Measurements from ENCODE around the gene POLR3GL.

The POLR3GL gene

GRCh38 chr1:145957443-145958319, 6.8 kb upstream of the POLR3GL start, which contains the start of gene LIX1L:
LIX1L (minus strand) TSS chr1:145958017; CDS start chr1:145957927, 90 bp downstream.
- TF ChIP-seq, protein P1, sequence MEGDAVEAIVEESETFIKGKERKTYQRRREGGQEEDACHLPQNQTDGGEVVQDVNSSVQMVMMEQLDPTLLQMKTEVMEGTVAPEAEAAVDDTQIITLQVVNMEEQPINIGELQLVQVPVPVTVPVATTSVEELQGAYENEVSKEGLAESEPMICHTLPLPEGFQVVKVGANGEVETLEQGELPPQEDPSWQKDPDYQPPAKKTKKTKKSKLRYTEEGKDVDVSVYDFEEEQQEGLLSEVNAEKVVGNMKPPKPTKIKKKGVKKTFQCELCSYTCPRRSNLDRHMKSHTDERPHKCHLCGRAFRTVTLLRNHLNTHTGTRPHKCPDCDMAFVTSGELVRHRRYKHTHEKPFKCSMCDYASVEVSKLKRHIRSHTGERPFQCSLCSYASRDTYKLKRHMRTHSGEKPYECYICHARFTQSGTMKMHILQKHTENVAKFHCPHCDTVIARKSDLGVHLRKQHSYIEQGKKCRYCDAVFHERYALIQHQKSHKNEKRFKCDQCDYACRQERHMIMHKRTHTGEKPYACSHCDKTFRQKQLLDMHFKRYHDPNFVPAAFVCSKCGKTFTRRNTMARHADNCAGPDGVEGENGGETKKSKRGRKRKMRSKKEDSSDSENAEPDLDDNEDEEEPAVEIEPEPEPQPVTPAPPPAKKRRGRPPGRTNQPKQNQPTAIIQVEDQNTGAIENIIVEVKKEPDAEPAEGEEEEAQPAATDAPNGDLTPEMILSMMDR (IDR thresholded peaks at IDR 0.05; ENCODE audit: low read depth, low read length, missing control alignments), result no peak
- in situ Hi-C loops (cut with HindIII; ENCODE audit: low sequenced_read_pairs), result no loop called here
- peak within 1 kb of the TSS; percentile 72 for H3K4me3 ChIP-seq (ENCODE audit: low read depth, low read length)
- peak; percentile 90 for DNase-seq (ENCODE audit: low read depth)

GRCh38 chr1:145958734-145959133, 5.8 kb upstream of the POLR3GL start:
- H3K4me3 ChIP-seq (ENCODE audit: low read depth, low read length), result no peak overlapping the region
- TF ChIP-seq, protein P1 (IDR thresholded peaks at IDR 0.05; ENCODE audit: low read depth, low read length, missing control alignments), result no peak
- in situ Hi-C loops (cut with HindIII; ENCODE audit: low sequenced_read_pairs), result no loop called here
- no peak for DNase-seq (ENCODE audit: low read depth)

GRCh38 chr1:145959333-145959732, 5.2 kb upstream of the POLR3GL start:
- DNase-seq (ENCODE audit: low read depth), result no peak
- in situ Hi-C loops (cut with HindIII; ENCODE audit: low sequenced_read_pairs), result no loop called here
- TF ChIP-seq, protein P1 (IDR thresholded peaks at IDR 0.05; ENCODE audit: low read depth, low read length, missing control alignments), result no peak
- H3K4me3 ChIP-seq (ENCODE audit: low read depth, low read length), result no peak overlapping the region

DNA sequence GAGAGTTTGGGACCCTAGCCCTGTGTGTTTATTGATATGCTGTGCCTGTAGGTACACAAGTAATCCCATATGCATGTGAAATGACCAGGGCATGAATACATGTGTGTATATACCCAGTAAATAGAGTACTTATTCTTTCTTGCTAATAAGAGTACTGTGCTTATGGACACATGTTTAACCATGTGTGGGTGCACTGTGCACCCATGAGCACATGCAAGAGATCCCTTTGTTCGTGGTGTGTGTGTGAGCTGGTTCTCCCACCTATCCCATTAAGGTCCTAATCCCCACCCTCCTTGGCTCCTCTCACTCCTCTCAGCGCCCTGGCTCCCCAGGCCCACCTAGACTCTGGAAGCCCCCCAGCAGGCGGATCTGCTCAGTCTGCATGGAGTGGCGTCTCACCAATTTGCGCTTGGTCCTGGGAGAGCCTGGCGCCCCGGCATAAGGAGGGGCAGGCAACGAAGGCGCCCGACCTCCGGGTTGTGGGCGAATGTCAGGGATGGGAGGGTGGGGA, 4.5 kb upstream of the POLR3GL start:
- H3K4me3 ChIP-seq (ENCODE audit: low read depth, low read length), result peak overlapping the region; percentile 58
- in situ Hi-C loops (cut with HindIII; ENCODE audit: low sequenced_read_pairs), result no loop called here
- TF ChIP-seq, protein P1 (IDR thresholded peaks at IDR 0.05; ENCODE audit: low read depth, low read length, missing control alignments), result no peak
- no peak for DNase-seq (ENCODE audit: low read depth)

DNA sequence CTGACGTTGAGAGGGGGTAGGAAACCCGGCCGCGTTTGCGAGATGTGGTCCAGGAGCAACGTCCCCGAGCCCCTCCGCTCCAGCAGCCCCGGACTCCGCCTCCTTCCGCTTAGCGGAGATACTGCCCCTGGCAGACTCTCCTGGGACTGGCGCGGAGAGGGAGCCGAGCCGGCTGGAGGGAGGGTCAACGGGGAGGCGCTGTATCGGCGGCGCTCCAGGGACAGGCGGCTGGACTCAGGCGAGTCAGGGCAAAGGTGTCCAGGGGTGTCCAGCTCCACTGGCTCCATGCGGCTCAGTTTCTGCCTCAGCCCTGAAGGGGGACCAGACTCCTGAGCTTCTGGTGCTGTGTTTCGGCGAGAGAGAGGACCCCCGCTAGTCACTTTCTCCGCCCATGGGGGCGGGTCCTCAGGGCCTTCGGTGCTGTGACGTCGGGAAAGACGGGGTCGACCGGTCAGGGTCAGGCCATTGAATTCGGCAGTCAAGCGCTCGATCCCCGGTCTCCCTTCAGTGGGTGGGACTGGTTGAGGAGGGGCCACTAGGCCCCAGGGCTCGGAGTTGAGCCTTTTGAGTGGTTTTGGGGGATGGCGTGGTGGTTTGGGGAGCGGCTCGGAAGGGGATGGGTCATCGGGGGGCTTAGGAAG, 3.9 kb upstream of the POLR3GL start:
- no peak for DNase-seq (ENCODE audit: low read depth)
- in situ Hi-C loops (cut with HindIII; ENCODE audit: low sequenced_read_pairs), result no loop called here
- TF ChIP-seq, protein P1 (IDR thresholded peaks at IDR 0.05; ENCODE audit: low read depth, low read length, missing control alignments), result peak; percentile 12
- H3K4me3 ChIP-seq (ENCODE audit: low read depth, low read length), result peak overlapping the region; percentile 58

DNA sequence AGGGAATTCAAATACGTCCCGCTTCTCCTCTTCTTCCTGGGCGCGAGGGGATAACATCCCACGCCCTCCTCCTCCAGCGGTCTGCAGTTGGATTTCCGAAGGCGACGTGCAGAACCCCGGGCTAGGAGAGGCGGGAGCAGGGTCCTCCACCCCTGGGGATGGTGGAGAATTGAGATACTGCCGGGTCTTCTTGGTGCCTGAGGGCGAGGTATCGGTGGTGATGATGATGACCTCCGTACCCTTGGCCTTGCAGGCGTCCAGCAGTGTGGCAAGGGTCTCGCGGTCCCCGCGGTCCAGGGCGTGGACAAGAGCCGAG, 3.4 kb upstream of the POLR3GL start:
- no peak for DNase-seq (ENCODE audit: low read depth)
- peak overlapping the region; percentile 58 for H3K4me3 ChIP-seq (ENCODE audit: low read depth, low read length)
- TF ChIP-seq, protein P1 (IDR thresholded peaks at IDR 0.05; ENCODE audit: low read depth, low read length, missing control alignments), result no peak

More for the DNA sequence above, 3.4 kb upstream of the POLR3GL start:
- in situ Hi-C loops (cut with HindIII; ENCODE audit: low sequenced_read_pairs), result no loop called here

Measured in astrocyte of the cerebellum (primary cell).